Smooth muscle cell (in vitro differentiated cells): ENCODE measurements around the gene KCTD10. TPM values are rescaled to one million over a fixed set of nuclear protein-coding genes. Genes with fewer than 3 reads are reported as not detected.

Experiments used
- DNase-seq: peaks from one replicate; lab custom pipeline; 2025; ENCODE audit not compliant: unreplicated experiment; lab: John Stamatoyannopoulos, UW
- H2AFZ ChIP-seq: fragments of 200-600 bp; sonication (generic); 2 replicates; pipeline ENCODE4 v1.6.0; 2016; ENCODE audit warnings: antibody characterized with exemption, low read depth, mild to moderate bottlenecking
- H3F3A ChIP-seq: fragments of 200-600 bp; sonication (generic); 2 replicates; pipeline ENCODE4 v1.6.0; 2017; ENCODE audit warnings: antibody characterized with exemption, low read depth
- H3K27ac ChIP-seq: fragments of 200-600 bp; sonication (generic); 2 replicates; pipeline ENCODE4 v1.5.1; 2016; ENCODE audit warnings: low read depth, mild to moderate bottlenecking
- H3K27me3 ChIP-seq: fragments of 200-600 bp; sonication (generic); 2 replicates; pipeline ENCODE4 v1.6.1; 2016; ENCODE audit warnings: low read depth, mild to moderate bottlenecking
- H3K36me3 ChIP-seq: fragments of 200-600 bp; sonication (generic); 2 replicates; pipeline ENCODE4 v1.5.1; 2016; ENCODE audit warnings: low read depth
- H3K4me1 ChIP-seq: fragments of 200-600 bp; sonication (generic); 2 replicates; pipeline ENCODE4 v1.5.1; 2016; ENCODE audit warnings: low read depth
- H3K4me2 ChIP-seq: fragments of 200-600 bp; sonication (generic); 2 replicates; pipeline ENCODE4 v1.6.0; 2016; ENCODE audit warnings: mild to moderate bottlenecking
- H3K4me3 ChIP-seq: fragments of 200-600 bp; sonication (generic); 2 replicates; pipeline ENCODE4 v1.5.1; 2016; ENCODE audit warnings: mild to moderate bottlenecking
- H3K79me2 ChIP-seq: fragments of 200-600 bp; sonication (generic); 2 replicates; pipeline ENCODE4 v1.6.0; 2016; ENCODE audit warnings: low read depth, mild to moderate bottlenecking
- H3K9ac ChIP-seq: fragments of 200-600 bp; sonication (generic); 2 replicates; pipeline ENCODE4 v1.6.0; 2016; ENCODE audit warnings: low read depth
- H3K9me3 ChIP-seq: fragments of 200-600 bp; sonication (generic); replicated peaks from 2 replicates; pipeline ENCODE4 v1.5.1; 2016; ENCODE audit warnings: low read depth
- H4K20me1 ChIP-seq: fragments of 200-600 bp; sonication (generic); 2 replicates; pipeline ENCODE4 v1.6.0; 2016; ENCODE audit warnings: low read depth
- WGBS: methylation state at CpG from one replicate; pipeline ENCODE4 v1.1.7; 2016; ENCODE audit warnings: low lambda C conversion rate; 5-methylcytosine and 5-hydroxymethylcytosine counted together
- polyA plus RNA-seq: library from polyadenylated mRNA; unstranded; fragments of >200 nt; fragmentation: Nextera tagmentation; extraction: Ambion mirVana; gene quantifications from 2 replicates; pipeline ENCODE4 v1.2.1, GENCODE V29; 2016
- total RNA-seq: library from RNA; depleted of rRNA; stranded (reverse); fragments of >200 nt; gene quantifications from 2 replicates; pipeline ENCODE4 v1.2.3, GENCODE V29; 2014
- TF ChIP-seq, protein P1 (sequence below): fragments of 200-600 bp; sonication (generic); IDR thresholded peaks from 2 replicates; pipeline ENCODE4 v1.5.1; 2017; ENCODE audit warnings: borderline replicate concordance, mild to moderate bottlenecking, antibody characterized with exemption; ENCODE audit not compliant: insufficient read depth, poor library complexity, severe bottlenecking

The KCTD10 gene
- total and polyA plus RNA-seq, 2 experiments from 2014 or later, result 79.6 to 89.7 TPM

DNA sequence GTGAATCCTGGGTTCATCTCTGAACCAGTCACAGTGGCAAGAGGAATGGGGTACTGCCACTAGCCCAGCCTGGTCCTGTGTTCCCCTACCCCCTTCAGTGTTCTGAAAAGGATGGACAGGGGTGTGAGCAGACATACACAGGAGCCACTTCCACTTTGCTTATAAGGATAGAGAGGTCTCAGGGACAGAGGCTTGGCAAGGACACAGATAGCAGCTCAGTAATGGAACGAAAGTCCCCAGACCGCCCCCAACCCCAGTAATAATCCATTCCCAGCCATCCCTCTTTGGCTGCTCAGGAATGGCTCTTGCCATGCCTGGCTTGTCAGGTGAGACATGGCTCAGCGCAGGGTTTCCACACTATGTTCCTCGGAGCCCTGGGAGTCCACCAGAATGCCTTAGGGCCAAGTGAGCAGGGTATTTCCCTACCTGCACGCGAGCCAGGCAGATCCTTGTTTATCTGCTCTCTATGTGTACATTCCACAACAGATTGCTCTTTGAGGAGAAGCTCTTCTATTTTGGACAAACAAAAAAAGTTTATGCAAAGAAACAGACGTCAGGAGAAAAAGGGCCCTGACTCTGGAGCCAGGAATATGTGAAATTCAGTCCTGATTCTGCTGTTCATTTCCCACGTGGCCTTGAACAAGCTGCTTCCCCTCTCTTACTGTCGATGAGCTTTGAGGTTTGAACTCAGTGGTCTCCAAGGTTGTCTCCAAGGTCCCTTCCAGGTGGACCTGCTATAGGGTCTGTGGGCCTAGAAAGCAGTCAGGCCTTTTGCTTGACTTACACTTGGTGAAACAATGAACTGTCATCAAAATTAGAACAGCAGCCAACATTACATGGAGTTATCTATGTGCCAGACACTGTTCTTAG is 10.3 kb upstream of the KCTD10 start:
- peaks cover 28% of the 10 kb centered on the region for H3K36me3 ChIP-seq

GRCh38 chr12:109485201-109485600 is 8.1 kb upstream of the KCTD10 start:
- WGBS, result 84% methylated on average over 4 of the region's 4 CpGs
- Histone ChIP-seq H3K4me2 (no peak overlapping the region), H2AFZ (no peak overlapping the region), H3F3A (no peaks in the 10 kb centered on the region), H3K27ac (no peak overlapping the region), H3K9me3 (no peaks in the 10 kb centered on the region), H4K20me1 (no peaks in the 10 kb centered on the region), H3K4me1 (no peaks in the 10 kb centered on the region), H3K9ac (no peak overlapping the region), H3K4me3 (no peak overlapping the region), H3K79me2 (peaks cover 5% of the 10 kb centered on the region), H3K27me3 (no peaks in the 10 kb centered on the region), H3K36me3 (peaks cover 27% of the 10 kb centered on the region)
- TF ChIP-seq, protein P1, sequence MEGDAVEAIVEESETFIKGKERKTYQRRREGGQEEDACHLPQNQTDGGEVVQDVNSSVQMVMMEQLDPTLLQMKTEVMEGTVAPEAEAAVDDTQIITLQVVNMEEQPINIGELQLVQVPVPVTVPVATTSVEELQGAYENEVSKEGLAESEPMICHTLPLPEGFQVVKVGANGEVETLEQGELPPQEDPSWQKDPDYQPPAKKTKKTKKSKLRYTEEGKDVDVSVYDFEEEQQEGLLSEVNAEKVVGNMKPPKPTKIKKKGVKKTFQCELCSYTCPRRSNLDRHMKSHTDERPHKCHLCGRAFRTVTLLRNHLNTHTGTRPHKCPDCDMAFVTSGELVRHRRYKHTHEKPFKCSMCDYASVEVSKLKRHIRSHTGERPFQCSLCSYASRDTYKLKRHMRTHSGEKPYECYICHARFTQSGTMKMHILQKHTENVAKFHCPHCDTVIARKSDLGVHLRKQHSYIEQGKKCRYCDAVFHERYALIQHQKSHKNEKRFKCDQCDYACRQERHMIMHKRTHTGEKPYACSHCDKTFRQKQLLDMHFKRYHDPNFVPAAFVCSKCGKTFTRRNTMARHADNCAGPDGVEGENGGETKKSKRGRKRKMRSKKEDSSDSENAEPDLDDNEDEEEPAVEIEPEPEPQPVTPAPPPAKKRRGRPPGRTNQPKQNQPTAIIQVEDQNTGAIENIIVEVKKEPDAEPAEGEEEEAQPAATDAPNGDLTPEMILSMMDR, result no peak
- DNase-seq, result no peak

More for the DNA sequence above, 10.3 kb upstream of the KCTD10 start:
- Histone ChIP-seq H3K4me1 (no peaks in the 10 kb centered on the region), H3K9me3 (no peaks in the 10 kb centered on the region), H3K27ac (no peak overlapping the region), H3K27me3 (no peaks in the 10 kb centered on the region), H3K4me2 (no peak overlapping the region), H4K20me1 (no peaks in the 10 kb centered on the region), H3K9ac (no peak overlapping the region), H3F3A (no peaks in the 10 kb centered on the region), H3K4me3 (no peak overlapping the region), H2AFZ (no peak overlapping the region), H3K79me2 (no peaks in the 10 kb centered on the region)
- 93% methylated on average over 9 of the region's 9 CpGs for WGBS
- DNase-seq, result no peak
- TF ChIP-seq, protein P1, result no peak

DNA sequence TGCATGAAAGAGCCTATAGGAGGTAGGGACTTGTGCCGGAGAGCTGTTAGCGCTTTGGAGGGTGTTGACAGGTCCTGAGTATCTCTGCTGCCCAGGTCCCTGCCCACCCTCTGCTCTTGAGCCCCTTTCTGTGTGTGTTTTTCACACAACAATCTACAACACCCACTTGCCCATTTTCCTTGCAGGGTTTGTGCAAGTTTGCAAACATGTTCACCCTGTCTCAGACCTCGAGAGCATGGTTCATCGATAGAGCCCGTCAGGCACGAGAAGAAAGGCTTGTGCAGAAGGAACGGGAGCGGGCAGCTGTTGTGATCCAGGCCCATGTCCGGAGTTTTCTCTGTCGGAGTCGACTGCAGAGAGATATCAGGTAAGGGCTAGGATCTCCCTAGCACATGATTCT is 6.2 kb upstream of the KCTD10 start:
- Histone ChIP-seq H3F3A (no peaks in the 10 kb centered on the region), H3K27me3 (no peaks in the 10 kb centered on the region), H3K9me3 (no peaks in the 10 kb centered on the region), H3K27ac (no peak overlapping the region), H2AFZ (no peak overlapping the region), H3K9ac (no peak overlapping the region), H3K4me2 (no peak overlapping the region), H3K4me1 (peaks cover 6% of the 10 kb centered on the region), H3K4me3 (no peak overlapping the region), H3K36me3 (peaks cover 20% of the 10 kb centered on the region), H4K20me1 (no peaks in the 10 kb centered on the region), H3K79me2 (peaks cover 24% of the 10 kb centered on the region)
- DNase-seq, result no peak
- WGBS, result 98% methylated on average over 11 of the region's 11 CpGs
- TF ChIP-seq, protein P1, result no peak
